Measurements from ENCODE around the gene IPCEF1.
"Not testable (repeated sequence)": the region's sequence is repeated elsewhere in the genome, so short reads cannot be mapped to it uniquely, and the experiment has no call there.

IPCEF1 gene

DNA sequence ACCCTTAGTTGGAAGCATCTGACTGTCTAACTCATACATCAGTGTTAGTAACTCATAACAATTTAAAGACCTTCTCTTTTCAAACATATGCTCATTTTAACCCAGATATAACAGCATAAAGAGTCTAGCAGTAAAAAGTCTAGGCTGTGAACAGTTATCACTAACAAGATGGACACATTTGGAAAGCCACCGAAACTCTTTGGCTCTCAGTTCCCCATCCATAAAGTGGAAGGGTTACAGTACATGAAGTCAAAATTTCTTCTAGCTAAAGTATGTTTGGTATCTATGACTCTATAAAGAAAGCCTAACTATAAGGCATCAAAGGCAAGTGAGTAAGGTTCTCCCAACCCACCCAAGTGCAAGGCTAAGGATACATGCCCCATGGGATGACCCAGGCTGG is 22.5 kb downstream of the IPCEF1 start:
- DNase-seq (ENCODE audit: low read depth in 2 of 2) = not testable (repeated sequence)

DNA sequence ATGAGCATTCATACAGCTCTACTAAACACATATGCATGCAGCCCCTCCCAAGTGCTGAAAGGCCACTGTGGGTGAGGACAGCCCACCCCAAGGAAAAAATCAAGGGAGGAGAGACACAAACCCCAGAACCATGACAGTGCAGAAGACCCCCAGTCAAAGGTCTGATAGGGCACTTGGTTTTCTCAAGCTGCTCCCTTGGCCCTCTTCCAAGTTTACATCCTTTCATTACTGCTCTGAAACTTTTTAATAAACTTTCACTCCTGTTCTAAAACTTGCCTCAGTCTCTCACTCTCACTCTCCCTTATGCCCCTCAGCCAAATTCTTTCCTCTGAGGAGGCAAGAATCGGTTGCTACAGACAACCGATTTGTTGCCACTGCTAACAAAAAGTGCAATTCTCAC is 24.9 kb downstream of the IPCEF1 start:
- no peak for DNase-seq (ENCODE audit: low read depth in 2 of 2)

DNA sequence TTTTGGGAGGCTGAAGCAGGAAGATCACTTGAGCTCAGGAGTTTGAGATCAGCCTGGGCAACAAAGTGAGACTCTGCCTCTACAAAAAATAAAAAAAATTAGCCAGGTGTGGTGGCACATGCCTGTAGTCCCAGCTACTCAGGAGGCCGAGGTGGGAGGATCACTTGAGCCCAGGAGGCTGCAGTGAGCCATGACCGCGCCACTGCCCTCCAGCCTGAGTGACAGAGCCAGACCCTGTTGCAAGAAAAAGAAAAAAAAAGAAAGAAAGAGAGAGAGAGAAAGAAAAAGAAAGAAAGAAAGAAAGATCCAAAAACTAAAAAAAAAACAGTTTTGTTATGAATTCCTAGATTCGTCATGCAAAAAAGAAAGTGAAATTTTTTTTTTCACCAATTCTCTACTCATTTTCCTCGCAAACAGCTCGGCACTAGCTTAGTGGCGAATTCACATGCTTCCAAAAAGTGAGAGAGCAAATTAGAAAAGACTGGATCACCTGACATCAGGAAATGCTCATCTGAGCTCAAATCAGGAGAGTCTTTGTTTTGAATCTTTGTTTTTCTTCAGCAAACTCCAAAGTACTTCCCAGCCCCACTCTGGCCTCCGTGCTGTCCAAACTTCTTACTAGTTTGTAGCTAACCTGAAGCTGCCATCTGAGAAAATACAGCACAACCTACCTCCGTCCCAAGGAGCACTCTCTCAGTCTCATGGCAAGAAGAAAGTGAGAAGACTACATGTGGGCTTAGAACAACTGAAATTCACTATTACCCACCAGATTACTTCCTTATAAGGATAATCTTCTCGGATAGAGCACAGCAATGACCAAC is 27.0 kb downstream of the IPCEF1 start:
- DNase-seq (ENCODE audit: low read depth in 2 of 2) = no peak

DNA sequence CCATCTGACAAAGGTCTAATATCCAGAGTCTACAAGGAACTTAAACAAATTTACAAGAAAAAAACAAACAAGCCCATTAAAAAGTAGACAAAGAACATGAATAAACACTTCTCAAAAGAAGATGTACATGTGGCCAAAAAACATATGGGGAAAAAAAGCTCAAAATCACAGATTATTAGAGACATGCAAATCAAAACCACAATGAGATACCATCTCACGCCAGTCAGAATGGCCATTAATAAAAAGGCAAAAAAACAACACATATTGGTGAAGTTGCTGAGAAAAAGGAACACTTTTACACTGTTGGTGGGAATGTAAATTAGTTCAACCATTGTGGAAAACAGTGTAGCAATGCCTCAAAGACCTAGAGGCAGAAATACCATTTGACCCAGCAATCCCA is 29.3 kb downstream of the IPCEF1 start:
- DNase-seq (ENCODE audit: low read depth in 2 of 2) = not testable (repeated sequence)

GRCh38 chr6:154325142-154325541 is 31.5 kb downstream of the IPCEF1 start:
- no peak for DNase-seq (ENCODE audit: low read depth in 2 of 2)

- no peak for DNase-seq (ENCODE audit: low read depth in 2 of 2)
Measured at GRCh38 chr6:154320181-154320580, 36.4 kb downstream of the IPCEF1 start.

DNA sequence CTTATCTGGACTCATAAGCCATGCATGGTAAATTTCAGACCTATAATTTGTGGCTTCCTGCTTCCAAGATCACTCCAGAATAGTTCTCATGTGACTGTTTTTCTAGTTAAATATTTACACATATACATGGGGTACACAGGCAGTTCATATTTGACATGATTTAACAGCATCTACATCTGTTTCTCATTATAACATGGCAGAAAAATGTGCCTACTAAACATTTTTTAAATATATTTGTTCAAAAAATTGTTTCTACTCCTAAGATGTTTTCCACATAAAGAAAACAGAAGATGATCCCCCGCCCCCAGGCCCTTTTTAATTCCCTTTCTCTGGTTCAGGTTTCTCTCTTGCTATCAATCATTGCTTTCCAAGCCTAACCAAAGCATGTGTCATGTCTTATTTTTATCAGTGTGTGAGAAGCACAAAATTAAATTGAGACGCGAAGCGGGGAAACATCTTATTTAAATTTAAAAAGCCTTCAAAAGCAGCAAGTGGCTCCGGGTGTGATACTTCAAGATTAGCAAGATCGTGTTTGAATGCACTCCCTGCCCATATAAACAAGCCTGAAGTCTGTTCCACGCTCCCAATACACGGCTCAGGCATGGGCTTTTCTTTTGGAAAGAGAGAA is 37.3 kb downstream of the IPCEF1 start:
- no peak for DNase-seq (ENCODE audit: low read depth in 2 of 2)

GRCh38 chr6:154318721-154319120 is 37.9 kb downstream of the IPCEF1 start:
- no peak for DNase-seq (ENCODE audit: low read depth in 2 of 2)

DNA sequence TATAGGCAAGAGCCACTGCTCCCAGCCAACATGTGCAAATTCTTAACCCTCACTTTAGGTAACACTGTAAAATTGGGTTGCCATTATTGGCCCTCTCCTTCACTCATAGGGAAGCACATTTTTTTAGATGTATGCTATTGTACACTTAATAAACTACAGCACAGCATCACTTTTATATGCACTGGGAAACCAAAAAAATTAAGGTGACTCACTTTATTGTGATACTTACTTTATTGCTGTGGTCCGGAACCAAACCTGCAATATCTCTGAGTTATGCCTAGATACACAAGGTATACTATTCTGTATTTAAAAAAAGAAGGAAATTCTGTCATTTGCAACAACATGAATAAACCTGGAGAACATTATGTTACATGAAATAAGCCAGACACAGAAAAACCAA is 40.5 kb downstream of the IPCEF1 start:
- DNase-seq (ENCODE audit: low read depth in 2 of 2) = no peak

DNA sequence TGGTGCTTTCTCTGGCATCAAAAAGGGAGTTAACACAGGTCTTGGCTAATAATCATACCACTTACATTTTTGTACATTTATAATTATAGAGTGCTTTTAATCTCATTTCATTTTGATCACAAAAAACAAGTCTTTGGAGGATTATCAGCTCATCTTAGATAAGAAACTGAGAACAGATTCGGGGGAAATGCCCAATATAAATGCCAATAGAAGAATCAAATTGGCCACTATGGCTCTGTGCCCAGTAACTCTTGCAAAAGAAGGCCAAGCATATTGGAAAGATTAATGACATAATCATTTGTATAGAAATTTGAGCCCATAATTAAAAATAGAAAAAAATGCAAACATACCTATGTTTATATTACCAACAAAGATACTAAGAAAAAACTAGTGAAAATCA is 42.5 kb downstream of the IPCEF1 start:
- no peak for DNase-seq (ENCODE audit: low read depth in 2 of 2)

DNA sequence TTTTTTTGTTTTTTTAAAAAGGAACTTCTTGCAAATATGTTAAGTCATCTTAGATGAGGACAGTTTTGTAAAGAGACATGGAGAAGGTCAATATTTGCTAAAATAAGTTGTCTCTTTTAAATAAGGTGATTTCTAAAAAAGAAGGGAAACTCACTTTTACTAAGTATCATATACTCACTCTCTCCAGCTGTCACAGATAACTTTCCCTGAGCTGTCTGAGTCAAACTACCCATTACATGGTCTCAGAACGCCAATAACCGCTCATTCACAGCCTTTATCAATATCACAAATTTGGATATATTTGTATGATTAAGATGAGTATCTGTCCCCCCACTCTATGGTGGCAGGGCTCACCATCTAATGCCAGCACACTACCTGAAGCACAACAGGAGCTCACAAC is 47.6 kb downstream of the IPCEF1 start:
- DNase-seq (ENCODE audit: low read depth in 2 of 2) = no peak

GRCh38 chr6:154307696-154308425 is 48.7 kb downstream of the IPCEF1 start:
- DNase-seq (ENCODE audit: low read depth in 2 of 2) = no peak

DNA sequence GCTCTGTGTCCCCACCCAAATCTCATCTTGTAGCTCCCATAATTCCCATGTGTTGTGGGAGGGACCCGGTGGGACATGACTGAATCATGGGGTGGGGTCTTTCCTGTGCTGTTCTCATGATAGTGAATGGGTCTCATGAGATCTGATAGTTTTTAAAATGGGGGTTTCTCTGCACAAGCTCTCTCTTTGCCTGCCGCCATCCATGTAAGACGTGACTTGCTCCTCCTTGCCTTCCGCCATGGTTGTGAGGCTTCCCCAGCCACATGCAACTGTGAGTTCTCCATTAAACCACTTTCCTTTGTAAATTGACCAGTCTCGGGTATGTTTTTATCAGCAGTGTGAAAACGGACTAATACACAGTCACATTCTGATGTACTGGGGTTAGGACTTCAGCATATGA is 49.5 kb downstream of the IPCEF1 start:
- not testable (repeated sequence) for DNase-seq (ENCODE audit: low read depth in 2 of 2)

- no peak for DNase-seq (ENCODE audit: low read depth in 2 of 2)
Measured at GRCh38 chr6:154306696-154307095, 49.9 kb downstream of the IPCEF1 start.

DNA sequence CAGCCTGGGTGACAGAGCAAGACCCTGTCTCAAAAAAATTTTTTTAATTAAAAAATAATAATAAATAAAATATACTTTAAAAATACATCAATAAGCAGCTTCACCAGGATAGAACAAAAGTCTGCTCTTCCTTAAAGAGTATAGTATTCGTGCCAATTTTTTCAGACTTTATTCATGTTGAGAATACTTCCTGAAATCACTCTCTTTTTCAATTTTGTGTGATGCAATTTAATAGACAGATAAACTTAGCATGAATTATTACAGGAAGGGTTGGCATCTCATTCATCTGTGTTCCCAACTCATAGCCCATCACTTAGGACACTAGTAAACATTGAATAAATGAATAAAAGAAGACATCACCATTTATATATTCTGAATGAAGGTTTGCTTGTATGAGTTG is 52.4 kb downstream of the IPCEF1 start:
- no peak for DNase-seq (ENCODE audit: low read depth in 2 of 2)

- DNase-seq (ENCODE audit: low read depth in 2 of 2) = not testable (repeated sequence)
Measured at GRCh38 chr6:154303642-154304041, 53.0 kb downstream of the IPCEF1 start.

DNA sequence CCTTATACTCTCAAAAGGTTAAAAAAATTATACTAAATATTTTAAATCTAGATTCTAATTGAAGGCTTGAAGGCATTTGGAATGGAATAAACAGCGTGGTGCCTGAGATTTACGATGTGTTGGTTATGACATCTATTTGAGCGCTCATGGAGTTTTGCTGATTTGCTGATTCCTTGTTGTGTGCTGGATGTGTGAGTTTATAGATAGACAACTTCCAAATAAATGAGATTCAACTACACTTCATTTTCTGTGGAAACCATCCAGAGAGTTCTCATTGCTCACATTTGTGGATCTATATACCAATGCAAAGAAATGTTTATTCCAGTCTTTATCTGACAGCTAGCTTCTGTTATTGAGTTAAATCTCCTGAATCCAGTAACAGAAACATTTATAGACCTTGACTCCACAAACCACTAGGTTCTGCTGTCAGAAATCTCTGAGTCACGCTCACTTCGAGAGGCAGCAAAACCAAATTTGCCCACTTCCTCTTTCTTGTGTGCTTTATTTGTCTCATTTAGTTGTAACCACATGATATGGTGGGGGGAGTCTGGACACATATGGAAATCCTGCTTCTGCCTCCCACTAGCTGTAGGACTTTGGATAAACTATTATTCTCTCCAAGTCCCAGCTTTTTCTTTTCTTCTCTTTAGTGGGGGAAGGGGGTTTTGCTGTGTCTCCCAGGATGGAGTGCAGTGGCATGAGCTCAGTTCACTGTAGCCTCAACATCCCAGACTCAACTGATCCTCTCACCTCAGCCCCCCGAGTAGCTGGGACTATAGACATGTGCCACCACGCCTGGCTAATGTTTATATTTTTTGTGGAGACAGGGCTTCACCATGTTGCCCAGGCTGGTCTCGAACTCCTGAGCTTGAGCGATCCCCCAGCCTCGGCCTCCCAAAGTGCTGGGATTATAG is 54.5 kb downstream of the IPCEF1 start:
- no peak for DNase-seq (ENCODE audit: low read depth in 2 of 2)

- DNase-seq (ENCODE audit: low read depth in 2 of 2) = no peak
Measured at GRCh38 chr6:154301086-154301625, 55.4 kb downstream of the IPCEF1 start.

GRCh38 chr6:154298297-154298696 is 58.3 kb downstream of the IPCEF1 start:
- DNase-seq (ENCODE audit: low read depth in 2 of 2) = no peak

DNA sequence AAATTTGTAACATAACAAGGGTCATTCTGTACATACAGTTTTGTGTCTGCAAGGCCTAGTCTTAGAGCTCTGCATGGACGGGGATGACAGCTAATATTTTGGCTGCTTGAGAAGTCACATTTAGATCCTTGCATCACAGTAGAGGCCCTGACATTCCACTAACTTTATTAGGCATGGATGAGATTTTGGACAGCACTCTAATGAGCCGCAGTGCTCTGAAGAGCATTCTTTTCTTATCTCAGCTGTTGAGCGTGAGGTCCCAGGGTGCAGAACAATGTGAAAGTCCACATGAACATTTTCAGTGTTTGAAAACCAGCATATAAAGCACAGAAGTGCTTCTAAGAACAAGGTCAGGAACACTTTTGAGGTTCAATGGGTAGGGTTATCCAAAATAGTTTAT is 58.9 kb downstream of the IPCEF1 start:
- DNase-seq (ENCODE audit: low read depth in 2 of 2) = no peak

GRCh38 chr6:154297210-154297609 is 59.4 kb downstream of the IPCEF1 start:
- DNase-seq (ENCODE audit: low read depth in 2 of 2) = no peak

Measured in stimulated activated CD4-positive, alpha-beta T cell treated with anti-CD3 and anti-CD28 coated beads, Interleukin-1b, Interleukin-23, amount 100 ng/mL, for 1 hour (primary cell).